ENCODE data around the gene IER3.

GRCh38 chr6:30775104-30775503 lies 30.8 kb upstream of the IER3 start:
- TF ChIP-seq, protein P1, sequence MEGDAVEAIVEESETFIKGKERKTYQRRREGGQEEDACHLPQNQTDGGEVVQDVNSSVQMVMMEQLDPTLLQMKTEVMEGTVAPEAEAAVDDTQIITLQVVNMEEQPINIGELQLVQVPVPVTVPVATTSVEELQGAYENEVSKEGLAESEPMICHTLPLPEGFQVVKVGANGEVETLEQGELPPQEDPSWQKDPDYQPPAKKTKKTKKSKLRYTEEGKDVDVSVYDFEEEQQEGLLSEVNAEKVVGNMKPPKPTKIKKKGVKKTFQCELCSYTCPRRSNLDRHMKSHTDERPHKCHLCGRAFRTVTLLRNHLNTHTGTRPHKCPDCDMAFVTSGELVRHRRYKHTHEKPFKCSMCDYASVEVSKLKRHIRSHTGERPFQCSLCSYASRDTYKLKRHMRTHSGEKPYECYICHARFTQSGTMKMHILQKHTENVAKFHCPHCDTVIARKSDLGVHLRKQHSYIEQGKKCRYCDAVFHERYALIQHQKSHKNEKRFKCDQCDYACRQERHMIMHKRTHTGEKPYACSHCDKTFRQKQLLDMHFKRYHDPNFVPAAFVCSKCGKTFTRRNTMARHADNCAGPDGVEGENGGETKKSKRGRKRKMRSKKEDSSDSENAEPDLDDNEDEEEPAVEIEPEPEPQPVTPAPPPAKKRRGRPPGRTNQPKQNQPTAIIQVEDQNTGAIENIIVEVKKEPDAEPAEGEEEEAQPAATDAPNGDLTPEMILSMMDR (IDR thresholded peaks at IDR 0.05): no peak
- no peak for TF ChIP-seq POLR2A (IDR thresholded peaks at IDR 0.05)
- TF ChIP-seq EP300 (IDR thresholded peaks at IDR 0.05): no peak

Data from ovary (tissue), 3 donors.